HFFc6 (cell line): Measurements from ENCODE around the gene FRMD4A. TPM values are rescaled to one million over a fixed set of nuclear protein-coding genes. Genes with fewer than 3 reads are reported as not detected.
A peak's percentile ranks its signal among the peaks of the same experiment; 100 is the strongest.
"Not testable (repeated sequence)": the region's sequence is repeated elsewhere in the genome, so short reads cannot be mapped to it uniquely, and the experiment has no call there.

Source experiments
- DNase-seq: peaks from one replicate; pipeline ENCODE4 v3.0.0-alpha.2; 2018
- H3K27ac Mint-ChIP-seq: 2 replicates; pipeline ENCODE4 v1.8.0; 2020; ENCODE audit warnings: mild to moderate bottlenecking, mixed read lengths
- H3K27me3 Mint-ChIP-seq: 2 replicates; pipeline ENCODE4 v1.8.0; 2021; ENCODE audit warnings: mild to moderate bottlenecking, moderate library complexity, mixed read lengths; ENCODE audit not compliant: insufficient read depth
- H3K36me3 Mint-ChIP-seq: 2 replicates; pipeline ENCODE4 v1.8.0; 2021; ENCODE audit warnings: low read depth, mixed read lengths
- H3K4me1 Mint-ChIP-seq: 2 replicates; pipeline ENCODE4 v1.8.0; 2020; ENCODE audit warnings: low read depth, mixed read lengths
- H3K4me3 Mint-ChIP-seq: 2 replicates; pipeline ENCODE4 v1.8.0; 2020; ENCODE audit warnings: mild to moderate bottlenecking, moderate library complexity, mixed read lengths
- H3K9me3 Mint-ChIP-seq: 2 replicates; pipeline ENCODE4 v1.8.0; 2020; ENCODE audit warnings: mild to moderate bottlenecking, mixed read lengths
- CTCF ChIP-seq: fragments of 200-600 bp; sonication (generic); IDR thresholded peaks from 2 replicates; pipeline ENCODE4 v1.5.0; 2021; ENCODE audit warnings: antibody characterized with exemption, mild to moderate bottlenecking
- total RNA-seq, 6 experiments: library from RNA; stranded (reverse); fragmentation: NEBNext Ultra II Directional; extraction: Animal tissue kit (Norgen Biotek cat#: 25700); gene quantifications; 2 replicates in 1 of 6; 3 replicates in 5 of 6; pipeline ENCODE4 v1.2.3, GENCODE V29; 2021

FRMD4A gene
- total RNA-seq, 6 experiments from 2014 or later: 76.7 to 117 (median 92.3) TPM

- Mint-ChIP-seq H3K9me3 (no peaks in the 10 kb centered on the region), H3K27ac (no peak overlapping the region), H3K36me3 (peaks cover 70% of the 10 kb centered on the region), H3K4me3 (no peak overlapping the region), H3K27me3 (peaks cover 3% of the 10 kb centered on the region), H3K4me1 (peaks cover 92% of the 10 kb centered on the region)
- TF ChIP-seq CTCF: no peak
- DNase-seq: no peak
These were observed 558.7 kb downstream of the FRMD4A start for GRCh38 chr10:13771992-13772391.

GRCh38 chr10:13770760-13771493, 559.8 kb downstream of the FRMD4A start:
- Mint-ChIP-seq H3K9me3 (no peaks in the 10 kb centered on the region), H3K27ac (peak overlapping the region; percentile 97), H3K4me1 (peaks cover 89% of the 10 kb centered on the region), H3K36me3 (peaks cover 73% of the 10 kb centered on the region), H3K4me3 (no peak overlapping the region; the same call in 1 of the 2 replicates), H3K27me3 (peaks cover 2% of the 10 kb centered on the region)
- TF ChIP-seq CTCF: no peak
- no peak for DNase-seq

- Mint-ChIP-seq H3K36me3 (peaks cover 74% of the 10 kb centered on the region), H3K4me3 (peak overlapping the region; percentile 78), H3K4me1 (peaks cover 86% of the 10 kb centered on the region), H3K27me3 (peaks cover 2% of the 10 kb centered on the region), H3K9me3 (no peaks in the 10 kb centered on the region), H3K27ac (peak overlapping the region; percentile 97)
- TF ChIP-seq CTCF: no peak
- DNase-seq: peak; percentile 99
These were observed 560.8 kb downstream of the FRMD4A start for GRCh38 chr10:13769946-13770345.

GRCh38 chr10:13767676-13768178, 563.0 kb downstream of the FRMD4A start:
- peaks cover 2% of the 10 kb centered on the region; the same call in 1 of the 2 replicates for H3K27me3 Mint-ChIP-seq
- H3K36me3 Mint-ChIP-seq: peaks cover 59% of the 10 kb centered on the region
- peaks cover 65% of the 10 kb centered on the region for H3K4me1 Mint-ChIP-seq
- no peak for TF ChIP-seq CTCF
- no peak overlapping the region for H3K4me3 Mint-ChIP-seq
- peak overlapping the region; percentile 45; the same call in 1 of the 2 replicates for H3K27ac Mint-ChIP-seq
- H3K9me3 Mint-ChIP-seq: no peaks in the 10 kb centered on the region
- DNase-seq: no peak

- not testable (repeated sequence) for DNase-seq, H3K27me3 Mint-ChIP-seq, H3K9me3 Mint-ChIP-seq, H3K4me3 Mint-ChIP-seq
- Mint-ChIP-seq H3K27ac (peak overlapping the region; percentile 45; the same call in 1 of the 2 replicates), H3K36me3 (peaks cover 56% of the 10 kb centered on the region), H3K4me1 (peaks cover 66% of the 10 kb centered on the region)
These were observed 563.6 kb downstream of the FRMD4A start for GRCh38 chr10:13767148-13767547.

GRCh38 chr10:13765641-13766341, 564.9 kb downstream of the FRMD4A start:
- peaks cover 69% of the 10 kb centered on the region for H3K4me1 Mint-ChIP-seq
- H3K27me3 Mint-ChIP-seq: no peaks in the 10 kb centered on the region; the same call in 1 of the 2 replicates
- no peak for TF ChIP-seq CTCF
- peaks cover 58% of the 10 kb centered on the region for H3K36me3 Mint-ChIP-seq
- DNase-seq: no peak
- no peak overlapping the region for H3K27ac Mint-ChIP-seq
- no peak overlapping the region for H3K4me3 Mint-ChIP-seq
- H3K9me3 Mint-ChIP-seq: no peaks in the 10 kb centered on the region
